HL-60 (cell line): ENCODE results near the gene CXXC5.

ENCODE experiments used
- GABPA ChIP-seq: IDR thresholded peaks from 2 replicates; pipeline ENCODE4 v1.6.1; 2012; ENCODE audit warnings: low read depth
- POLR2AphosphoS5 ChIP-seq: IDR thresholded peaks from 2 replicates; pipeline ENCODE4 v1.6.1; 2012; ENCODE audit warnings: low read depth
- SPI1 ChIP-seq: IDR thresholded peaks from 2 replicates; pipeline ENCODE4 v1.6.1; 2012; ENCODE audit warnings: low read depth, mild to moderate bottlenecking, borderline replicate concordance
- TF ChIP-seq, protein P1 (sequence below): IDR thresholded peaks from one replicate; pipeline ENCODE4 v1.5.1; 2011; ENCODE audit warnings: low read length, control low read depth, inconsistent platforms; ENCODE audit not compliant: insufficient read depth
- TF ChIP-seq, protein P2 (sequence below): IDR thresholded peaks from 2 replicates; pipeline ENCODE4 v1.6.1; 2012; ENCODE audit warnings: low read depth; ENCODE audit not compliant: insufficient replicate concordance

DNA sequence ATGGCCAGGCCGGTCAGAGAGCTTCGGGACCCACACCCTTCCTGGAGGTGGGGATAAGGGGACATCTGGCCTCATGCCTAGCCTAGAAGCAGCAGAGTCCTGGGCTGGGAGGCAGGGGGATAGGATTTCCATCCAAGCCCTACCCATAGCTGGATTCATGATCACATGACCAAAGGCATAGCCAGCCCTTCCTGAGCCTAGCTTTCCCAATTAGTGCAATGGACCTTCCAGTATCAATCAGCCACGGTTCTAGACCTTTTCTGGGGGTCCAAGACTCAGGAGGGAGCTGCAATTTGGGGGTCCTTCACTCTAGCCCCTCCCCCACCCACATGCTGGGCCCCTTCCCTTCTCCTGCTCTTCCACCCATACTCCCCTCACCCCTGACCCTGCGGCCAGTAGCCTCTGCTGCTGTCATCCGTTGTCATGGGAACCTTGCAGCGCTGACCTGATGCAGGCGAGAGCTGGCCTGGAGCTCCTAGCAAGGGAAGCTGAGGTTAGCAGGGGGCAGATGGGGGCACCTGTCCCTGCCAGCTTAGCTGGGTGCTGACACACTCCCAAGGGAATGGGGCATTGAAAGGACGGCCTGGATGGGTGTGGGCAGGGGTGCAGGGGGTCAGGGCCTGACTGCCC, 44.6 kb downstream of the CXXC5 start:
- TF ChIP-seq, protein P1, sequence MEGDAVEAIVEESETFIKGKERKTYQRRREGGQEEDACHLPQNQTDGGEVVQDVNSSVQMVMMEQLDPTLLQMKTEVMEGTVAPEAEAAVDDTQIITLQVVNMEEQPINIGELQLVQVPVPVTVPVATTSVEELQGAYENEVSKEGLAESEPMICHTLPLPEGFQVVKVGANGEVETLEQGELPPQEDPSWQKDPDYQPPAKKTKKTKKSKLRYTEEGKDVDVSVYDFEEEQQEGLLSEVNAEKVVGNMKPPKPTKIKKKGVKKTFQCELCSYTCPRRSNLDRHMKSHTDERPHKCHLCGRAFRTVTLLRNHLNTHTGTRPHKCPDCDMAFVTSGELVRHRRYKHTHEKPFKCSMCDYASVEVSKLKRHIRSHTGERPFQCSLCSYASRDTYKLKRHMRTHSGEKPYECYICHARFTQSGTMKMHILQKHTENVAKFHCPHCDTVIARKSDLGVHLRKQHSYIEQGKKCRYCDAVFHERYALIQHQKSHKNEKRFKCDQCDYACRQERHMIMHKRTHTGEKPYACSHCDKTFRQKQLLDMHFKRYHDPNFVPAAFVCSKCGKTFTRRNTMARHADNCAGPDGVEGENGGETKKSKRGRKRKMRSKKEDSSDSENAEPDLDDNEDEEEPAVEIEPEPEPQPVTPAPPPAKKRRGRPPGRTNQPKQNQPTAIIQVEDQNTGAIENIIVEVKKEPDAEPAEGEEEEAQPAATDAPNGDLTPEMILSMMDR = no peak
- no peak for TF ChIP-seq POLR2AphosphoS5
- TF ChIP-seq SPI1 = no peak
- TF ChIP-seq, protein P2, sequence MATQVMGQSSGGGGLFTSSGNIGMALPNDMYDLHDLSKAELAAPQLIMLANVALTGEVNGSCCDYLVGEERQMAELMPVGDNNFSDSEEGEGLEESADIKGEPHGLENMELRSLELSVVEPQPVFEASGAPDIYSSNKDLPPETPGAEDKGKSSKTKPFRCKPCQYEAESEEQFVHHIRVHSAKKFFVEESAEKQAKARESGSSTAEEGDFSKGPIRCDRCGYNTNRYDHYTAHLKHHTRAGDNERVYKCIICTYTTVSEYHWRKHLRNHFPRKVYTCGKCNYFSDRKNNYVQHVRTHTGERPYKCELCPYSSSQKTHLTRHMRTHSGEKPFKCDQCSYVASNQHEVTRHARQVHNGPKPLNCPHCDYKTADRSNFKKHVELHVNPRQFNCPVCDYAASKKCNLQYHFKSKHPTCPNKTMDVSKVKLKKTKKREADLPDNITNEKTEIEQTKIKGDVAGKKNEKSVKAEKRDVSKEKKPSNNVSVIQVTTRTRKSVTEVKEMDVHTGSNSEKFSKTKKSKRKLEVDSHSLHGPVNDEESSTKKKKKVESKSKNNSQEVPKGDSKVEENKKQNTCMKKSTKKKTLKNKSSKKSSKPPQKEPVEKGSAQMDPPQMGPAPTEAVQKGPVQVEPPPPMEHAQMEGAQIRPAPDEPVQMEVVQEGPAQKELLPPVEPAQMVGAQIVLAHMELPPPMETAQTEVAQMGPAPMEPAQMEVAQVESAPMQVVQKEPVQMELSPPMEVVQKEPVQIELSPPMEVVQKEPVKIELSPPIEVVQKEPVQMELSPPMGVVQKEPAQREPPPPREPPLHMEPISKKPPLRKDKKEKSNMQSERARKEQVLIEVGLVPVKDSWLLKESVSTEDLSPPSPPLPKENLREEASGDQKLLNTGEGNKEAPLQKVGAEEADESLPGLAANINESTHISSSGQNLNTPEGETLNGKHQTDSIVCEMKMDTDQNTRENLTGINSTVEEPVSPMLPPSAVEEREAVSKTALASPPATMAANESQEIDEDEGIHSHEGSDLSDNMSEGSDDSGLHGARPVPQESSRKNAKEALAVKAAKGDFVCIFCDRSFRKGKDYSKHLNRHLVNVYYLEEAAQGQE = no peak
- TF ChIP-seq GABPA = no peak
